Measurements from ENCODE around the gene MFNG.

MFNG gene

GRCh38 chr22:37511395-37512104 is 25.4 kb upstream of the MFNG start:
- no peak for DNase-seq

- DNase-seq = no peak
These were observed 23.9 kb upstream of the MFNG start for GRCh38 chr22:37510091-37510490.

GRCh38 chr22:37509059-37509860 is 23.1 kb upstream of the MFNG start:
- DNase-seq = no peak

- DNase-seq = no peak
These were observed 22.3 kb upstream of the MFNG start for GRCh38 chr22:37508431-37508992.

- no peak for DNase-seq
These were observed 21.5 kb upstream of the MFNG start for GRCh38 chr22:37507731-37508130.

- no peak for DNase-seq
These were observed 19.8 kb upstream of the MFNG start for GRCh38 chr22:37505989-37506388.

- DNase-seq = no peak
These were observed 19.4 kb upstream of the MFNG start for GRCh38 chr22:37505565-37505964.

- no peak for DNase-seq
These were observed 18.8 kb upstream of the MFNG start for GRCh38 chr22:37504964-37505363.

GRCh38 chr22:37503850-37504249 is 17.7 kb upstream of the MFNG start:
- no peak for DNase-seq

- DNase-seq = no peak
These were observed 17.0 kb upstream of the MFNG start for GRCh38 chr22:37503183-37503683.

GRCh38 chr22:37502342-37503182 is 16.4 kb upstream of the MFNG start:
- DNase-seq = no peak

- no peak for DNase-seq
These were observed 15.6 kb upstream of the MFNG start for GRCh38 chr22:37501610-37502341.

- DNase-seq = no peak
These were observed 14.8 kb upstream of the MFNG start for GRCh38 chr22:37500745-37501609.

GRCh38 chr22:37499789-37500540 is 13.8 kb upstream of the MFNG start:
- no peak for DNase-seq

- no peak for DNase-seq
These were observed 13.0 kb upstream of the MFNG start for GRCh38 chr22:37499027-37499707.

- peak; percentile 77 for DNase-seq
These were observed 12.2 kb upstream of the MFNG start for GRCh38 chr22:37498289-37498909.

GRCh38 chr22:37497062-37497599 is 10.9 kb upstream of the MFNG start:
- no peak for DNase-seq

- DNase-seq = no peak
These were observed 10.5 kb upstream of the MFNG start for GRCh38 chr22:37496651-37497050.

GRCh38 chr22:37493979-37494378 is 7.8 kb upstream of the MFNG start:
- DNase-seq = no peak
